Chondrocyte (in vitro differentiated cells): Measurements from ENCODE around the gene ABHD15. TPM values are rescaled to one million over a fixed set of nuclear protein-coding genes. Genes with fewer than 3 reads are reported as not detected.

Source experiments
- DNase-seq: peaks from one replicate; pipeline ENCODE4 v3.0.0; 2021; ENCODE audit warnings: mixed read lengths, low spot score
- H3K27ac Mint-ChIP-seq: one replicate; pipeline ENCODE4 v1.8.0; 2021; ENCODE audit warnings: mild to moderate bottlenecking, moderate library complexity, mixed read lengths; ENCODE audit not compliant: unreplicated experiment
- H3K27me3 Mint-ChIP-seq: 2 replicates; pipeline ENCODE4 v1.8.0; 2021; ENCODE audit warnings: low read depth, mixed read lengths
- H3K36me3 Mint-ChIP-seq: 2 replicates; pipeline ENCODE4 v1.8.0; 2021; ENCODE audit warnings: low read depth, mixed read lengths
- H3K4me1 Mint-ChIP-seq: 2 replicates; pipeline ENCODE4 v1.8.0; 2021; ENCODE audit warnings: low read depth, mild to moderate bottlenecking, mixed read lengths
- H3K4me3 Mint-ChIP-seq: one replicate; pipeline ENCODE4 v1.8.0; 2021; ENCODE audit warnings: mild to moderate bottlenecking, moderate library complexity, mixed read lengths; ENCODE audit not compliant: unreplicated experiment
- H3K9me3 Mint-ChIP-seq: 2 replicates; pipeline ENCODE4 v1.8.0; 2021; ENCODE audit warnings: low read depth, mixed read lengths
- total RNA-seq: library from RNA; stranded (reverse); gene quantifications from 3 replicates; pipeline ENCODE4 v1.2.1, GENCODE V29; 2021
- TF ChIP-seq, protein P1 (sequence below): fragments of 200-600 bp; sonication (generic); IDR thresholded peaks from 2 replicates; pipeline ENCODE4 v1.5.0; 2021; ENCODE audit warnings: antibody characterized with exemption, mild to moderate bottlenecking, moderate library complexity

ABHD15 gene
- total RNA-seq, 1 donor from 2014 or later, result 11.7 TPM

GRCh38 chr17:29568331-29569244, 1.8 kb upstream of the ABHD15 start, which contains the start of gene TP53I13:
TSS of gene TP53I13 (plus strand) at chr17:29568701. CDS start at chr17:29568759, 58 bp downstream.
- Mint-ChIP-seq H3K27me3 (no peaks in the 10 kb centered on the region), H3K36me3 (peaks cover 5% of the 10 kb centered on the region), H3K4me1 (peaks cover 31% of the 10 kb centered on the region), H3K27ac (peak within 1 kb of the TSS; percentile 91), H3K9me3 (no peaks in the 10 kb centered on the region), H3K4me3 (peak within 1 kb of the TSS; percentile 89)
- peak; percentile 92 for DNase-seq
- TF ChIP-seq, protein P1, sequence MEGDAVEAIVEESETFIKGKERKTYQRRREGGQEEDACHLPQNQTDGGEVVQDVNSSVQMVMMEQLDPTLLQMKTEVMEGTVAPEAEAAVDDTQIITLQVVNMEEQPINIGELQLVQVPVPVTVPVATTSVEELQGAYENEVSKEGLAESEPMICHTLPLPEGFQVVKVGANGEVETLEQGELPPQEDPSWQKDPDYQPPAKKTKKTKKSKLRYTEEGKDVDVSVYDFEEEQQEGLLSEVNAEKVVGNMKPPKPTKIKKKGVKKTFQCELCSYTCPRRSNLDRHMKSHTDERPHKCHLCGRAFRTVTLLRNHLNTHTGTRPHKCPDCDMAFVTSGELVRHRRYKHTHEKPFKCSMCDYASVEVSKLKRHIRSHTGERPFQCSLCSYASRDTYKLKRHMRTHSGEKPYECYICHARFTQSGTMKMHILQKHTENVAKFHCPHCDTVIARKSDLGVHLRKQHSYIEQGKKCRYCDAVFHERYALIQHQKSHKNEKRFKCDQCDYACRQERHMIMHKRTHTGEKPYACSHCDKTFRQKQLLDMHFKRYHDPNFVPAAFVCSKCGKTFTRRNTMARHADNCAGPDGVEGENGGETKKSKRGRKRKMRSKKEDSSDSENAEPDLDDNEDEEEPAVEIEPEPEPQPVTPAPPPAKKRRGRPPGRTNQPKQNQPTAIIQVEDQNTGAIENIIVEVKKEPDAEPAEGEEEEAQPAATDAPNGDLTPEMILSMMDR, result peak; percentile 29

- no peaks in the 10 kb centered on the region for H3K27me3 Mint-ChIP-seq
- no peak for DNase-seq
- TF ChIP-seq, protein P1, result peak; percentile 60
- peak overlapping the region; percentile 89 for H3K4me3 Mint-ChIP-seq
- H3K9me3 Mint-ChIP-seq, result no peaks in the 10 kb centered on the region
- peaks cover 5% of the 10 kb centered on the region for H3K36me3 Mint-ChIP-seq
- H3K4me1 Mint-ChIP-seq, result peaks cover 25% of the 10 kb centered on the region
- peak overlapping the region; percentile 91 for H3K27ac Mint-ChIP-seq
These were observed 905 bp upstream of the ABHD15 start for GRCh38 chr17:29567554-29568330.

GRCh38 chr17:29567304-29567553, 392 bp upstream of the ABHD15 start:
- DNase-seq, result no peak
- H3K27me3 Mint-ChIP-seq, result no peaks in the 10 kb centered on the region
- no peaks in the 10 kb centered on the region for H3K9me3 Mint-ChIP-seq
- H3K36me3 Mint-ChIP-seq, result peaks cover 9% of the 10 kb centered on the region
- TF ChIP-seq, protein P1, result no peak
- H3K27ac Mint-ChIP-seq, result peak overlapping the region; percentile 79
- peaks cover 25% of the 10 kb centered on the region for H3K4me1 Mint-ChIP-seq
- H3K4me3 Mint-ChIP-seq, result peak overlapping the region; percentile 89

- peaks cover 21% of the 10 kb centered on the region for H3K4me1 Mint-ChIP-seq
- H3K9me3 Mint-ChIP-seq, result no peaks in the 10 kb centered on the region
- H3K27ac Mint-ChIP-seq, result peak overlapping the region; percentile 38
- no peaks in the 10 kb centered on the region for H3K27me3 Mint-ChIP-seq
- TF ChIP-seq, protein P1, result peak; percentile 59
- DNase-seq, result peak; percentile 90
- peaks cover 12% of the 10 kb centered on the region for H3K36me3 Mint-ChIP-seq
- H3K4me3 Mint-ChIP-seq, result peak overlapping the region; percentile 89
These were observed 979 bp downstream of the ABHD15 start for GRCh38 chr17:29565643-29566472.
